GM21367 (cell line): Measurements from ENCODE around the gene INHBB.
"Not testable (repeated sequence)": the region's sequence is repeated elsewhere in the genome, so short reads cannot be mapped to it uniquely, and the experiment has no call there.

ENCODE experiments used
- ATAC-seq: cut with Tn5 transposase; IDR thresholded peaks from one replicate; pipeline ENCODE4 v1.9.1; 2021; ENCODE audit not compliant: unreplicated experiment

Gene INHBB

DNA sequence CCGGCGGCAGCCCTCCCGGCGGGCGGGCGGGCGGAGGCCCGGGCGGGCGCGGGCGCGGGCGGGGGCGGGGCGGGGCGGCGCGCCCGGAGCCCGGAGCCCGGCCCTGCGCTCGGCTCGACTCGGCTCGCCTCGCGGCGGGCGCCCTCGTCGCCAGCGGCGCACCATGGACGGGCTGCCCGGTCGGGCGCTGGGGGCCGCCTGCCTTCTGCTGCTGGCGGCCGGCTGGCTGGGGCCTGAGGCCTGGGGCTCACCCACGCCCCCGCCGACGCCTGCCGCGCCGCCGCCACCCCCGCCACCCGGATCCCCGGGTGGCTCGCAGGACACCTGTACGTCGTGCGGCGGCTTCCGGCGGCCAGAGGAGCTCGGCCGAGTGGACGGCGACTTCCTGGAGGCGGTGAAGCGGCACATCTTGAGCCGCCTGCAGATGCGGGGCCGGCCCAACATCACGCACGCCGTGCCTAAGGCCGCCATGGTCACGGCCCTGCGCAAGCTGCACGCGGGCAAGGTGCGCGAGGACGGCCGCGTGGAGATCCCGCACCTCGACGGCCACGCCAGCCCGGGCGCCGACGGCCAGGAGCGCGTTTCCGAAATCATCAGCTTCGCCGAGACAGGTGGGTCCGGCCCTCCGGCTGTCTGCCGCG, at the start of gene INHBB:
INHBB (plus strand) TSS at position 111 of the 641 bp plus-strand sequence; CDS start at position 164, 53 bp downstream.
- ATAC-seq, result no peak

DNA sequence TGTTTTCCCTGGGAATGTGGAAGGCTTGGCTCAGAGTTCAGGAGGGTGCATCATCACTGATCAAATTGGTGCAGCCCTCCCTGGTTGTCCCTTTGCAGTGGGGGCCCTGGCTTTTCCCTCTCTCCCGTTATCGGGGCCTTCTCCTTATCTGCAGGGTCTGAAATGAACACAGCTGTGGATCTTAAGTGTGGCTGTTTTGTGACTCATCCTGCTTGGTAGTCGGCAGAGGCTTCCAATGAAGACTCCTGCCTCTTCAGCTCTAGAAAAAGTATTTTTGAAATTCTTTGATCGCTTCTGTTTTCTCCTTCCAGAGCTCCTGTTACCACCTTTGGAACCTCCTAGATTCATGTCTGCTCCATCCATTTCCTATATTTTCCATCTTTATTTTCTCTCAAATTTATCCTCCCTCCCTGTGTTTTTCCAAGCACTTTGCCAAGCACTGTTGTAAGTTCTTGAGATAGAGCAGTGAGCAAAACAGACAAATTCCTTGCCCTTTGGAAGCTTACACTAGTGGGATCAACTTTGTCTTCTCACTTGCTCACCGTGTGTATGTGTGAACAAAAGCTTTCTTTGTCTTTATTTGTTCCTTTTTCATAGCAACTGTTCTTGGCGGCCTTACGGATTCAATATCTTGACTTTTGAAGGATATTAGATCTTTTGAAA, 47.6 kb upstream of the INHBB start:
- no peak for ATAC-seq

DNA sequence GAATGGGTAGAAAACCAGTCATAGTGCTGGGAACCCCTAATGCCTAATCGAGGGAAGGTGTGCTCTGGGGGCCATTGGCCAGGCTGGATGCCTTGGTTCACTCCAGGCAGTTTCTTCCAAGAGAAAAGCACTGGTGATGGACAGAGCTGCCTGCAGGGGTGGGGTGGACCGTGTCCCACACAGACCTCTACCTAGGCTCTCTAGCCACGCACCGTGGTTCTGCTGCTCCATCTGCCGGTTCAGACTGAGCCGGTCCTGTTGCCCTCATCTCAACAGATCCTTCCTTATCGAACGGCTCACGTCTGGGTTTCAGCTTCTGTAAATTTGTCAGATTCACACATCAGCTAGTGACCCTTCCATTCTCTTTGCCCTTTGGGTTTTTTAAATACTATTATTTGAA, 46.9 kb upstream of the INHBB start:
- no peak for ATAC-seq

DNA sequence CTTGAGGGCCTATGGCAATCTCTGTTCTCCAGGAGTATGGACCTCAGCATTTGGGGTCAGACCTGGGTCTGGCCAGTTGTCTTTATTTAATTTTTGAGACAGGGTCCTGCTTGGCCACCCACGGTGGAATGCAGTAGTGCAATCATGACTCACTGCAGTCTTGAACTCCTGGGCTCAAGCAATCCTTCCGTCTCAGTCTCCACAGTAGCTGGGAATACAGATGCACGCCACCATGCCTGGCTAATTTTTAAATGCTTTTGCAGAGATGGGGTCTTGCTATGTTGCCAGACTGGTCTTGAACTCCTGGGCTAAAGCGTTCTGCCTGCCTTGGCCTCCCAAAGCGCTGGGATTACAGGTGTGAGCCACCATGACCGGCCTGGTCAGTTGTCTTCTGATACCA, 46.4 kb upstream of the INHBB start:
- ATAC-seq, result no peak

DNA sequence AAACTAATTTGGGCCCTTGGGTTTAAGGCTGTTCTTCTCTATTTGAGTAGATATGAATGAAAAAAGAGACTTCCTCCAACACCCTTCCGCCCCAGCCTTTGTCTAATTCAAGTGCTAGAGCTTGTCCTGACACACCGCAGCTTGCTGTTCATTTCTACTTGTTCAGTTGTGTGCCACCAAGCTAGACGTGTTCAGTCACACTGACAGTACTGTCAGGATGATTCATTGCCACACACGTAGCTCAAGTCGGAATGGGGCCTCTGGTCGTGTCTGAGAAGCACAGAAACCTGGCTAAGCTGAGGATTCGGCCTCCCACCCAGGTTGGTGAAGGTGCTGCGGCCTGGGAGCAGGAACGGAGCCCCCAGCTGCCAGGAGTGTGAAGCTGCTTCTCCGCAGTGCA, 45.6 kb upstream of the INHBB start:
- no peak for ATAC-seq

DNA sequence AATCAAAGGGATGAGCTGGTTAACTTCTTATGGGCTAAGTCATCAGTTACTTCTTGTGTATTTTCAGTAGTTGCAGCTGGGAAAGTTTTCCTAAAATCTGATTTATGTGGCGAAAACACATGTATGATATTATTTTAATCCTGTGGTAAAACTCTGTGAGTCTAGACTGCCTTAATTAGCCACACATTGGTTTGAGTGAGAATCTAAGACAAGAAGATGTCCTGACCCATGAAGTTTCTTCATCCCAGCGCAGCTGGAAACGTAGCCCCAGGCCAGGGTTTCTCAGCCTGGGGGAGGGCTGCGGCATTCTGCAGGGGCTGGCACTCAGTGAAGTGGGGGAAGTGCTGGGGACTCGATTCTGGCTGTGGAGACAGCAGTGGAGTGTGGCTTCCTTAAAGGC, 44.7 kb upstream of the INHBB start:
- ATAC-seq, result no peak

DNA sequence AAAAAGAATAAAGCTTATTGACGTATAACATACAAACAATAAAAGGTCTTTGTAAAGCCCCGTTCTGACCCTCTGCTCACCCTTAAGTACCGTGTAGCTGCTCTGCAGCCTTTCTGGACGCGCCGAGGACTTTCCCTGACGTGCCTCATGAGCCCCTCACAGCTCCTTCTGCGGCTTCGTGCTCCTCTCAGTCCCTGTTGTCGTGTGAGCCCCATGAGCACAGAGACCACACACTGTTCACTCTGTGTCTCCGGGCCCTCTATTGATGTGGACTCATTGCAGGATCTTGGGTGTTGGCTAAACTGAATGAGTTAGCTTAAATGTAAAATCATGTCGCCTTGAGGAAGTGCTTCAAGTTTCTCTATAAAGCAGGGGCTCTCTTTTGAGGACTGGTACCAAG, 43.6 kb upstream of the INHBB start:
- no peak for ATAC-seq

DNA sequence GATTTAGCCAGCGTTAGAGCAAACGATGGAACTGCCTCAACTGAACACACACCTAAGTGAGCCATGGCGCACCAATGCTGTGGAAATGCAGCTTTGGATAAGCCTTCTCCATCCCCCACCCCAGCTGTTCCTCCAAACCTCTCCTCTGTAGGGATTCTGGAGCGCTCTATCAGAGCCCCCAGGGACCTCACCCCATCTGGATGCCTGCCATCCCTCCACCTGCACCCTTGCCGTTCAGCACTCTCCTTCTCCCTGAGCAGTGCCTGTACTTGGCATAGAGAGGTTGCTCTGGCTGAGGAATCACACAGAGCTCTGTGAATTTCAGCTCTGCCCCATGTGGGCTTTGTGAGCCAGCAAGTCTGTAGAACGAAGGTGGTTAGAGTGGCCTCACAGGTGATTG, 42.8 kb upstream of the INHBB start:
- ATAC-seq, result no peak

DNA sequence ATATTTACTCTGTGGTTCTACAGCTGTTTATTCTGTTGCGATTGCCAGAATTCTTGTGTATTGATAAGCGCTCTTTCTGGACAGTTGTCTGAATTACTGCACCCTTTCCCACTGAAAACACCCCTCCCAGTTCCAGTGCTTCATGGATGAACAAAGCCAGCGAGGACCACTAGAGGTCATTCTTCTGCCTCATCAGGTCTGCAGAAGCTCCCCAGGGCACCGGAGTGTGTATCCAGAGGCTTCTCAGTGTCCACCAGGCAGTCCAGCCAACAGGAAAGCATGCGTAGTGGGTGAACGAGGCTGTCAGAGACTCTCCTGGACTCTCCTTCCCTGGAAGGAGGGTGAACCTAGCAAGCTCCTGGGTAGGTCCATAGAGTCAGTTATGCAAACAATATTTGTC, 40.6 kb upstream of the INHBB start:
- no peak for ATAC-seq

DNA sequence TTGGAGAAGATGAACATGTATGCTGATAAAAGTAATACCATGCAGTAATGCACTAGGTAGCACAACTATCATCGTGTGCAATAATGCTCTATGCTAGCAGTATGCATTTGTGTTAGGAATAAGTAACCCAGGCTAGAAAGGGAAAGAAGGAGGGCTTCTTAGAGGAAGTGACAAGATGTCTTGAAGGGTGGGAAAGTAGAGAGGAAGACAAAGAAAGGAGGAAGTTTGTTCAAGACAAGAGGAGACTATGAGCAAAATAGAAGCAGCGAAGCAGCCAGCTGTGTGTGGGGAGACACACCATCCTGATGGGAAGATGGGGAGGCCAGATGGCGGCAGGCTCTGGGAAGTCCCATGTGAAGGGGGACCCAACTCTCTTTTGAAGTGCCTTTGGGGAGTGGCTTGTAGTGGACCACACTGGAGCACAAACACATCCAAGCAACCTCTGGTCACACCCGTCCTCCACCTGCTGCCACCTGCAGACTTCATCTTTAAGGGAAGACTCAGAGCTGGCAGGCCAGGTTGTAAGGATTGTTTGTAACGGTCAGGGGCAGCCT, 39.9 kb upstream of the INHBB start:
- ATAC-seq, result no peak

DNA sequence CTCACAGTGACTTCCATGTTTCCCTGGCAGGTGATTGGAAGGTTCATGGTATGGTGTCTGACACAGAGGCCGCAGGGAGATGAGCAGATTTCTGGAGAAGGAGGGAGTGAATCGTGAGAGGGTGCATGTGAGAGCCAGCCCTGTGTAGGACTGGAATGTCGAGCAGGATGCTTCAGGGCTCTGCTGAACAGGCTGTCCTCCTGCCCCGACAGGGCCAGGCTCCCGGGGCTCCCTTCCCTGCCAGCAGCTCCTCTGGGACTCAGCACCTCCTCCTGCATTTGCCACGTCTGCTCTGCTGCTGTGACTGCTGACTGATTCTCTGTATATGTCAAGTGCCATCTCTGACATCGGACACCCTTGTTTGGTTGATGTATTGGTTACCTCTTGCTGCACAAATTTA, 38.5 kb upstream of the INHBB start:
- ATAC-seq, result no peak

DNA sequence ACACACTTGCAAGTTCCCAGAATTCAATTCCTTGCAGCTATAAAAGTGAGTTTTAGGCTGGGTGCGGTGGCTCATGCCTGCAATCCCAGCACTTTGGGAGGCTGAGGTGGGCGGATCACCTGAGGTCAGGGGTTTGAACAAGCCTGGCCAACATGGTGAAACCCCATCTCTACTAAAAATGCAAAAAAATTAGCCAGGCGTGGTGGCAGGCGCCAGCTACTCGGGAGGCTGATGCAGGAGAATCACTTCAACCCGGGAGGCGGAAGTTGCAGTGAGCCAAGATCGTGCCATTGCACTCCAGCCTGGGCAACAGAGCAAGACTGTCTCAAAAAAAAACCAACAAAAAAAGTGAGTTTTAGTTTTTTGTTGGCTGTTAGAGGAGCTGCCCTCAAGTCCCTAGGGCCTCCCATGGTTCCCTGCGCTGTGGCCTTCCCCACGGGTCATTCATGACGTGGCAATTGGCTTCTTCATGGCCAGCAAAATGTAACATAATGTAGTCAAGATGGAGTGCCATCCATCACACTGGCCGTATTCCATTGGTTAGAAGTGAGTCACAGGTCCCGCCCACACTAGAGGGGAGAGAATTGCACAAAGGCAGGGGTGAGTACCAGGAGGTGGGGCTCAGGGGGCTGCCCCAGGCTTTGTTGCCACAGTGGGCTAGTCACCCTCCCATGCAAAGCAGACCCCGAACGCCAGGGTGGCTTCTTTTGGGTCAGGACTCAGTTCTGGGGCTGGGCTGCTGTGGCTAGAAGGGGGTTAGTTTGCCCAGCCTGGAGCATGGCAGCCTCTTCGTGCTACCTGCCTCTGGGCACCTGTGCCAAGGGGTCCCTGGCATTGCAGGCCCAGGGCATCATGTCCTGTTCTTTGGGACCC, 37.7 kb upstream of the INHBB start:
- ATAC-seq, result peak; percentile 37

DNA sequence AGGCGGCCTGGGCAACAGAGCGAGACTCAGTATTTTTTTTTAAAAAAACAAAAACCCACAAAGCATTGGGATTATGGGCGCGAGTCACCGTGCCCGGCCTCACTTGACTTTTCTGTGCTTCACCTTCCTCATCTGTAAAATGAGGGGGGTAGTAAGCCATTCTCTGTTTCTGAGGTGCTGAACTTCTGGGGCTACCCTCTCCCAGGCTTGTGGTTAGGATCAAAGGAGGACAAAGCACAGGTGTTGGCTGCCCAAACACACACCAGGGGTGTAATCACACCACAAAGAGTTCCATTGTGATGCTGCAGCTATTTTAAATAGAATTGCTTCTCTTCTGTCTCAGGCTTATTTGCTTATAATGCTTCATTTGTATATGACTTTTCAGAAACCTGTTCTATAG, 35.8 kb upstream of the INHBB start:
- ATAC-seq, result peak; percentile 45

DNA sequence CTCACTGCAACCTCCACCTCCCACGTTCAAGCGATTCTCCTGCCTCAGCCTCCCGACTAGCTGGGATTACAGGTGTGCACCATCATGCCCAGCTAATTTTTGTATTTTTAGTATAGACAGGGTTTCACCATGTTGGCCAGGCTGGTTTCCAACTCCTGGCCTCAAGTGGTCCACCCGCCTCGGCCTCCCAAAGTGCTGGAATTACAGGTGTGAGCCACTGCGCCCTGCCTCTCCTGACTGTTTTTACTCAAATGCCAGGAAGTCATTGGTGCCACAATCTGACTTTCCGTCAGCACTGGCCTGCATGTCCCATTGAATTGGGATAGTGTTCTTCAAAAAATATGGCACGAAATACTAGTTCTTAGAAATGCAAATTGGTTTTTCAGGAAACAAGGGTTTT, 35.1 kb upstream of the INHBB start:
- not testable (repeated sequence) for ATAC-seq

DNA sequence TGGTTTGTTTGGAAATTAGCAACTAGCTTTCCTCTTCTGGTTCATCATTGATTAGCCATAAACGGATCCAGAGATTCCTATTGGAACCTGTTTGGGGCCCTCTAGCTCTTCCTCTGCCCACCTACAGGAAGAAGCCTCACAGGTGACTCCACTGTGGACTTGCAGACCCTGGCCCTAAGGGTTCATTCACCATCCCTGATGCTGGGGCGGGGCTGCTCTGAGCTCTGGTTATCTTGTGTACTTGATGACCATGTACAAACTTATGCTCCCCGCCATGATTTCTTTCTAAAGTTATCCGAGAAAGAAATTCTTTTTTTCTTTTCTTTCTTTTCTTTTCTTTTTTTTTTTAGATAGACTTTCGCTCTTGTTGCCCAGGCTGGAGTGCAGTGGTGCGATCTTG, 33.9 kb upstream of the INHBB start:
- ATAC-seq, result no peak

DNA sequence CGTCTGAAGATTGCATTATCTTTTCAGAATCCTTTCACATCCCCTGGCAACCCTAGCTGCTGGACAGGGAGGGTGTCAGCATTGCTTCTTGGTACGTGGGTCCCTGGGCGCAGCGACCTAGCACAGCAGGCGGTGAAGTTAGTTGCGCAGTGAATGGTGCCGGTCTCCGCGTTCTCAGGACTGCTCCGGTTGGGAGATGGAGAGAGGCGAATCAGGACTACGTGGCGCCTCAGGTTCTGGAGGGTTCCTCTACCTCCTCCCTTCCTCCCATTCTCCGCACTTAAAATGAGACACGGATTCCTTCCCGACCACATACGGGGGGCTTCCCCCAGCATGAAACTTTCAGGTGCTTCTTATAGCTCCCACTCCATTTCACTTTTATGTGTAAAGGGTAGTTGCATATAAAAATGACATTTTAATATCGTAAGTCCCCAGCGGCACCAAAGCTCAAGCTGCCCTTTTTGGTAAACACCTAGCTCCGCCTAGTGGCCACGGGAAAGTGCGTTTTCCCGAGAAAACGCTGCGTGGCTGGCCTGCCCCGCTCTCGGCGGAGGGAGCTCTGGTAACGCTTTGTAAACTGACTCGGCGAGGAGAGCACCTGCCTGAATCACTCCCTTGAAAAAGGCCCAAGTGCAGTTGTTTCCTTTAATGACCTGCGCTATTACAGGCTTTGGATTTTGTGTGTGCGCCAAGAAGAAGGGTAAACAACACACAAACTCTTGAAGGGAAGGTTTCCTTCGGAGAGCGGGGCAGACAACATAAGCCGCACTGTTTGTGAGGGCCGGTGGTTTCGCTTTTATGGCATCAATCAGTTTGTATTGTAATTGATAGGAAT, 32.9 kb upstream of the INHBB start:
- ATAC-seq, result peak; percentile 34

DNA sequence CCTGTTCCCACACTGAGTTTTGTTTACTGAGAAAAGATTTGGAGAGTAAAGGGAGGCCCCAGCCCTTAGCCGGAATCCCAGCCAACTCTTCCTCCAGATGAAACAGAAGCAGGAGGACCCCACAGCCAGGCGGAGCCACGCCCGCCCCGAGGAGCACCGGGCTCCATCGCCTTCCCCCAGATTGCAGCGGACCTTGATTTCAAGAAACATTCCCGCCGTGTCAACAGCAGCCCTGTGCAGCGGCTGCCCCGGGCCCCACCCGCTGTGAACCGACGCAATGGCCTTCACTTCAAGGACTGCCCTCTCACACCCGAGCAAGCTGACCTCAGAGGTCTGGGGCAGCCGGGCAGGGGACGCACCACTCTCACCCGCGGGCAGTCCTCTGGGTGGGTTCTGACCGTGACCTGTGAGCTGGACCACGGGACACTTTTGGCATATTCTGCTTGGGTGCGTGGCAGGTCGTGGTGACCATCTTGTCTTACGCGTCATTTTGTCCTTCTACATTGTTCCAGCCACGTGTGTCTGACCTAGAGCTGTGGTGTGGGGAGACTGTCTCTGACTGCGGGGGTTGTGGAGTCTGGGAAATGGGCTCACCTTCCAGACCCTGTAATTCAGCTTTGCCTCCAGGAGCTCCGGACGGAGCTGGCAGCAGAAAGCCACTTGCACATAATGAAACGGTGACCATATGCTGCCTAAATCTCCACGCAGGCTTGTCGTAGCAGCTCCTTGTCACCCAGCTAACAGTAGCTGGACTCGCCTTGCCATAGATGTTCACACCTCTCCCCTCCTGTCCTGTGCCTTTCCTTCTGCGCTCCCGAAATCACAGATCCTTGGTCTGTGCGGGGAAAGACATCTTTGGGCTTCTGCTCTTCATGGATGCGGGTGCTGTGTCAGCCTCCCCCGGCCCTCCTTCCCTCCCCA, 32.0 kb upstream of the INHBB start:
- no peak for ATAC-seq

DNA sequence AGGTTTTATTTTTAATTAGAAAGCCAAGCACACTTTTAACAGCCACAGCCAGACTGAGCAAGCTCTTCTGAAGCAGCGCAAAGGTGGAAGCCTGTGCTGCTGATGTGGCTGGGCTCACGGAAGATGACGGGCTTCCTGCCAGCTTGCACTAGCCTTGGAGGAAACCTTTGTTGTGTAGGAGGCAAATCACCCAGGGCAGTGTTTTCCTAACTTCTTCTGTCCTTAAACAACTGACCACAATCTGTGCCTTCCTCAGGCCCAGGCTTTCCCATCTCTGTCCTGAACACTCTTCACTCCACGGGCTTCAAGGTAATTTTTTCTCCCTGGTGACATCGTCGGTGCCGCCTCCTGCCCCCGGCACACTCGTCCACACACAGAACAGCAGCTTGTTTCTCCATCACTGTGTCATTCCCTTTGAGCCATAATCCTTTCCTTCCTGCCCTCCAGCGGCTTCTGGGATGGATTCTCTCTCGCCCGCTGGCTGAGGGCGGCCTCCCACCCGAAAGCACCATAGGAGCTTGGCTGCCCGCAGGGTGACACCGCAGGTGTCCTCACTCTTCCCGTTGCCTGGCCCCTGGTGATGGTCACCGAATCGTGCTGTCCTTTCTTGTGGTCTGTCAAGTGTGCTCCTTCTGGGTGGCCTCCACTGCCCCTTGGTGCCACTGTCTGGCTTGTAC, 31.1 kb upstream of the INHBB start:
- ATAC-seq, result no peak

DNA sequence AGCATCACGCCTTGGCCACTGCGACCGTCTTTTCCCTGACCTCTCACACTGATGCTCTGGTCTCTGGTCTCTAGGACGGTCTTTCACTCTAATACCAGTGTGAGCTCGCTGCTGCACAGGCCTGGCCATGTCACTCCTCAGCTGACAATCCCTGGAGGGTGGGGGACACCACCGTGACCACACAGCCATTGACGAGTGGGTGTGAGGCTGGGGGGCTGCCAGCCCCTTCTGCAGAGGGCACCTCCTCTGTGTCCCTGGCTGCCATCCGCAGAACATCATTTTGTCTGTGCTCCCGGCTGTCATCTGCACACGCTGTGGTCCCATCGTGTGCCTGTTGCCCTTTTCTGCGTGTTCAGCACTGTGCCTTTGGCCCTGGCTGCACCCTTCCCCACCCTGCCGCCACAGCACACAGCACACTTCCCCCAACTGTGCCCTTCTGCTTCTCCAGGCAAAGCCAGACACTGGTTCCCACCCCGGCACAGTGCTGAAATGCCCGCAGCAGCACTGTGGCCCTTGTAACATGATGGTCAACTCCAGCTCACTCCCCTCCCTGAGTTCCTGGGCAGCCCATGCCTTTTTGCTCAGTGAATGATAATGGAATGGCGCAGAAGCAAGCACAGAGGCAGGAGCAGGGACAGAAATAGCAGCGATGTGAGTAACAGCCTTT, 30.4 kb upstream of the INHBB start:
- ATAC-seq, result no peak
